Gastroesophageal sphincter (tissue), 3 donors: Measurements from ENCODE around the gene TMEM45A.

Experiments used
- POLR2A ChIP-seq, 2 donors: fragments of 450-650 bp; IDR thresholded peaks; one replicate each; pipeline ENCODE4 v1.6.1; 2017; ENCODE audit warnings: antibody characterized with exemption in 2 of 2, mild to moderate bottlenecking in 2 of 2, moderate library complexity in 1 of 2
- TF ChIP-seq, protein P1 (sequence below), 4 experiments: fragments of 200-600 bp in 2 of 4; fragments of 450-650 bp in 2 of 4; sonication (generic) in 1 of 4; IDR thresholded peaks; one replicate each; pipeline ENCODE4 v1.5.1; 2017 to 2019; ENCODE audit warnings: antibody characterized with exemption in 4 of 4, mild to moderate bottlenecking in 2 of 4, moderate library complexity in 2 of 4

DNA sequence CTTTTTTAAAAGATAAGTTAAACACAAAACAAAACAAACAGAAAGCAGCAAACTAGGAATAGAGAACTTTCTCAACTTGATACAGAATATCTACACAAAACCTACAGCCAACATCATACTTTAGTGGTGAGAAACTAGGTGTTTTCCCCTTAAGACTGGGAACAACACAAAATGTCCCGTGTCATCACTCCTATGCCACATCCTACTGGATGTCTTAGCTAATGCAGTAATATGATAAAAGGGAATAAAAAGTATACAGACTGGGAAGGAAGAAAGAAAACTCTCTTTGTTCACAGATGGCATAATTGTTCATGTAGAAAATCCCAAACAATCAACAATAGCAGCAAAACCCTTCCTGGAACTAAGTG is 45.9 kb downstream of the TMEM45A start:
- TF ChIP-seq, protein P1, sequence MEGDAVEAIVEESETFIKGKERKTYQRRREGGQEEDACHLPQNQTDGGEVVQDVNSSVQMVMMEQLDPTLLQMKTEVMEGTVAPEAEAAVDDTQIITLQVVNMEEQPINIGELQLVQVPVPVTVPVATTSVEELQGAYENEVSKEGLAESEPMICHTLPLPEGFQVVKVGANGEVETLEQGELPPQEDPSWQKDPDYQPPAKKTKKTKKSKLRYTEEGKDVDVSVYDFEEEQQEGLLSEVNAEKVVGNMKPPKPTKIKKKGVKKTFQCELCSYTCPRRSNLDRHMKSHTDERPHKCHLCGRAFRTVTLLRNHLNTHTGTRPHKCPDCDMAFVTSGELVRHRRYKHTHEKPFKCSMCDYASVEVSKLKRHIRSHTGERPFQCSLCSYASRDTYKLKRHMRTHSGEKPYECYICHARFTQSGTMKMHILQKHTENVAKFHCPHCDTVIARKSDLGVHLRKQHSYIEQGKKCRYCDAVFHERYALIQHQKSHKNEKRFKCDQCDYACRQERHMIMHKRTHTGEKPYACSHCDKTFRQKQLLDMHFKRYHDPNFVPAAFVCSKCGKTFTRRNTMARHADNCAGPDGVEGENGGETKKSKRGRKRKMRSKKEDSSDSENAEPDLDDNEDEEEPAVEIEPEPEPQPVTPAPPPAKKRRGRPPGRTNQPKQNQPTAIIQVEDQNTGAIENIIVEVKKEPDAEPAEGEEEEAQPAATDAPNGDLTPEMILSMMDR (IDR thresholded peaks at IDR 0.05), result no peak
- no peak for TF ChIP-seq POLR2A (IDR thresholded peaks at IDR 0.05)
